Daoy (cell line): Measurements from ENCODE around the gene SSRP1. TPM values are rescaled to one million over a fixed set of nuclear protein-coding genes. Genes with fewer than 3 reads are reported as not detected.
"Not testable (repeated sequence)": the region's sequence is repeated elsewhere in the genome, so short reads cannot be mapped to it uniquely, and the experiment has no call there.

Source experiments
- DNase-seq: peaks from one replicate; pipeline ENCODE4 v3.0.0-alpha.2; 2015; ENCODE audit warnings: low read depth
- total RNA-seq: library from RNA; depleted of rRNA; stranded (reverse); fragments of >200 nt; shearing (Covaris generic); gene quantifications from 2 replicates; pipeline ENCODE4 v1.2.3, GENCODE V29; 2014

SSRP1 gene
- total RNA-seq, 1 experiment from 2014 or later, result 241 TPM

DNA sequence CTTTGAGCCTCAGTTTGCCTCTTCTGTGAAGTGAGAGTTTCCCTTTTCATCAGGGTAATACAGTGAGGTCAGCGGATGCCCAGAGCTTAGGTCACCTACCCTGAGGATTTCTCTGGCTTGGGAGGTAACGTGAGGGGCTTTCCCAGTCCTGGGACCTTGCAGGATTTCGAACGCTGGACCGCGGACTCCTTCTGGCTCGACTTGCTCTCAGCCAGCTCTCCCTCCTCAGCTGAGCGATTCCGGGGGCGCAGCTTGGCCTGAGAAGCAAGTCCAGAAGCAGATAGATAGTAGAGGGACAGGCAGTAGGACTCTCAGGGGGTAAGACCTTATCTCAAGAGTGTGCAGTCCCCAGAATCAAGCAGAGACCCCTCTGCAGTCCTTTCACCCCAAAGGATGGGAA is 34.9 kb downstream of the SSRP1 start:
- no peak for DNase-seq

DNA sequence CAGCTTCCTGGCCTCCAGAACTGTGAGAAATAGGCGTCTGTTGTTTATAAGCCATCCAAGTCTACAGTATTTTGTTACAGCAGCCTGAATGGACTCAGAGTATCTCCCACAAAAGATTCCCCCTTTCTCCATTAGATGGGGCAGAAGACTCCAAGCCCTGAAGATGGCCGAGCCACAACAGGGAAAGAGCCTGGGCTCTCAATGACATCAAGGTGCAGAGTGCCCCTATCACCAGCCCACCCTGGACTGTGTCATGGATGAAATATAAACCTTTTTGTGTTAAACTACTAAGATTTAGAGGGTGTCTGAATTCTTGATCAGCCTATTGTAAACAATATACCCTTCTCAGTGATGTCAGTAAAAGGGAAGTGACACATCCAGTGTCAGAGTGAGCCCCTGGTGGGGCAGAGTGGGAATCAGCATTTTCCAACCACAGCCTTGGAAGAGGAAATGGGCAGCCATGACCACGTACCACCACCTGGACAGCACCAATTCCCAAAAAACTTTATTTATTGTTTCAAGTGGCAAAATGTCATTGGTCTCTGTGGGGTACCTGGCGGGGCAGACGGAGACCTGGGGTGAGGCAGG is 36.4 kb downstream of the SSRP1 start:
- no peak for DNase-seq

GRCh38 chr11:57297221-57297620 is 38.5 kb downstream of the SSRP1 start:
- DNase-seq, result no peak

DNA sequence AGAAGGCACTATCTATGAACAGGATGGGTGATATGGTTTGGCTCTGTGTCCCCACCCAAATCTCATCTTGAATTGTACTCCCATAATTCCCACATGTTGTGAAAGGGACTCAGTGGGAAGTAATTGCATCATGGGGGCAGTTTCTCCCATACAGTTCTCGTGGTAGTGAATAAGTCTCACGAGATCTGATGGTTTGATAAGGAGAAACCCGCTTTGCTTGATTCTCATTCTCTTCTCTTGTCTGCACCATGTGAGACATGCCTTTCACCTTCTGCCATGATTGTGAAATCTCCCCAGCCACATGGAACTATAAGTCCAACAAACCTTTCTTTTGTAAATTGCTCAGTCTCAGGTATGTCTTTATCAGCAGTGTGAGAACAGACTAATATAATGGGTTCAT is 39.5 kb downstream of the SSRP1 start:
- not testable (repeated sequence) for DNase-seq

DNA sequence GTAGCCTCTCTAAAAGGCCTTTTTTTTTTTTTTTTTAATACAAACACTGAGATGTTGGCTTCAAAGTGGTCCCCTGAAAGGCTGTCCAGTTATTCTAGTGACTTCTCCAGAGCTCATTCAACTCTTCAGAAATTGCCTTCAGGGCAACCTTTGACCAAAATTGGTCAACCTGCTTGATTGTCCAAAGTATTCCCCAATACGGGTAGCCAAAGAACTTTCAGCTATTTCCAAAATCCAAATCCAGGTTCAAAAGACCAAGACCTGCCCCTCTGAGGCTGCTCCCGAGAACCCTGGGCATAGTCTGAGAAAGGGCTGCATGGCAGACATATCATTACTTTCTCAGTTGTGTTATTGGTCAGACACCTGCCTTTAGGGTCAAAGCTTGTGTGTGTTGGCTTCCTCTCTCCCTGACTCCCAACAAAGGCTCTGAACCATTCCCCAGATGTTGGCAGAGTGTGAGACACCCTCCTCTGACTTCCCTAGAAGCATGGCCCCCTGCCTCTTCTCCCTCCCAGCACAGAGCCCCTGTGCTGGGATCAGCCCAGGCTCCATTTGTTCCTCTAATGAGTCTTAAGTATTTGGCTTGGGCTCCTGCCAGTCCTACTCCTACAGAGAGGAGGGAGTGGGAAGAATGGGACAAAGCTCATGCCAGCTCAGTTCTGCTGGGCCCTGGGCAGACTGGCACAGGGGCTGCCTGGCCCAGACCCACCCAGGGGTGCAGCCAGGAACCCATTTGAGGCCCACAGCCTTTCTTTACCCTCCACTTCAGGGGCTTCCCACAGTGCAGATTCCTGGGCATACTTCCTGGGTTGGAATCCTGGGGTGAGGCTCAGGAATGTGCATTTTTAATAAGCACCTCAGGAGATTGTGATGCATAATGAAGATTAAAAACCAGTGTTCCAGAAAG is 41.2 kb downstream of the SSRP1 start:
- peak; percentile 87 for DNase-seq

- DNase-seq, result no peak
Observed at GRCh38 chr11:57290288-57290687, 45.4 kb downstream of the SSRP1 start.

- DNase-seq, result peak; percentile 81
Observed at GRCh38 chr11:57288771-57289579, 46.7 kb downstream of the SSRP1 start.

DNA sequence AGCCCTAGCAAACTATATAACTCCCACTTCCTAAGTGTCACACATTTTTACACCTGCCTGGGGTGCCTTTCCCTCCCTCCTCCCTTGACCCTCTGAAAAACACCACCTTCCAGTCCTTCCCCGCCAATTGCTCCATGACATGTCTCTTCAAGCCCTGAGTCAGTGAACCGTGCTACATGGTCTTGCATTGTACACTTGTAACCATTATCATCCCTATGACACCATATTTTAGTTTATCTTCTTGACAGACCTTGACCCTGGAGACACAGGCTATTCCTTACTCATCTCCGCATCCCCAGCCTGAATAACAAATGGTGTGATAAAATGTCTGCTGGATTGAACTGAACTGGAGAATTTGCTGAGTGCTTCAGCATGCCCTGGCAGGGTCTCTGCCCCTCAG is 47.8 kb downstream of the SSRP1 start:
- DNase-seq, result no peak

DNA sequence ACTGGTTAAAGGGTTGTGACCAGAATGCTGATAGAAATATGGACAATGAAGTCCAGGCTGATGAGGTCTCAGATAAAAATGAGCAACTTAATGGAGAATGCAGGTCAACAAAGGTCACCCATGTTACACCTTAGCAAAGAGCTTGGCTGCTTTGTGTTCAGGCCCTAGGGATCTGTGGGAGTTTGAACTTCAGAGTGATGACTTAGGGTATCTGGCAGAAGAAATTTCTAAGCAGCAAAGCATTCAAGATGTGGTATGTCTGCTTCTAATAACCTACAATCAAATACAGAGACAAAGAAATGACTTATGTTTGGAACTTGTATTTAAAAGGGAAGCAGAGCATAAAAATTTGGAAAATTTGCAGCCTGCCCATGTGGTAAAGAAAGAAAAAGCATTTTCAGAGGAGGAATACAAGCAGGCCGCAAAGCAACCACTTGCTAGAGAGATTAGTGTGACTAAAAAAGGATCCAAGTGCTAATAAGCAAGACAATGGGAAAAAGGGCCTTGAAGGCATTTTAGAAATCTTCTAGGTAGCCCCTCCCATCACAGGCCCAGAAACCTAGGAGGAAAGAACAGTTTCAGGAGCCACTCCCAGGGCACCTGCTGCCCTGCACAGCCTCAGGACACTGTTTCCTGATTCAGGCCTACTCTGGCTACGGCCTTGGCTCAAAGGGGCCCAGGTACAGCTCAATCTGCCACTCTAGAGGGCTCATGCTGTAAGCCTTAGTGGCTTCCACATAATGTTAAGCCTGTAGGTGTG is 52.3 kb downstream of the SSRP1 start:
- no peak for DNase-seq

GRCh38 chr11:57281546-57281945 is 54.1 kb downstream of the SSRP1 start:
- not testable (repeated sequence) for DNase-seq

DNA sequence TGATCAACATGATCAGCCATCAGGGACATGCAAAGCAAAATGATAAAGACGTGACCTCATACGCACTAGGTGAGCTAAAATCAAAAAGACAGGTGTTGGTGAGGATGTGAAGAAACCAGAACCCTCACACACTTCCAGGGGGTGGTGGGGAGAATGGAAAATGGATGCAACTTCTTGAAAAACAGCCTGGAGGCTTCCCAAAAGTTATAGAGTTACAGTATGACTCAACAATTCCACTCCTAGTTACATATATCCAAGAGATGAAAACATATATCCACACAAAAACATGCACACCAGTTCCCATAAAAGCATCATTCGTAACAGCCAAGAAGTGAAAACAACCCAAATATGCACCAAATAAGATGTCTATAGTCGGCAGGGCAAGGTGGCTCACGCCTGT is 56.6 kb downstream of the SSRP1 start:
- DNase-seq, result no peak

- no peak for DNase-seq
Observed at GRCh38 chr11:57278721-57279095, 57.0 kb downstream of the SSRP1 start.

- peak; percentile 73 for DNase-seq
Observed at GRCh38 chr11:57277845-57278720, 57.6 kb downstream of the SSRP1 start.

DNA sequence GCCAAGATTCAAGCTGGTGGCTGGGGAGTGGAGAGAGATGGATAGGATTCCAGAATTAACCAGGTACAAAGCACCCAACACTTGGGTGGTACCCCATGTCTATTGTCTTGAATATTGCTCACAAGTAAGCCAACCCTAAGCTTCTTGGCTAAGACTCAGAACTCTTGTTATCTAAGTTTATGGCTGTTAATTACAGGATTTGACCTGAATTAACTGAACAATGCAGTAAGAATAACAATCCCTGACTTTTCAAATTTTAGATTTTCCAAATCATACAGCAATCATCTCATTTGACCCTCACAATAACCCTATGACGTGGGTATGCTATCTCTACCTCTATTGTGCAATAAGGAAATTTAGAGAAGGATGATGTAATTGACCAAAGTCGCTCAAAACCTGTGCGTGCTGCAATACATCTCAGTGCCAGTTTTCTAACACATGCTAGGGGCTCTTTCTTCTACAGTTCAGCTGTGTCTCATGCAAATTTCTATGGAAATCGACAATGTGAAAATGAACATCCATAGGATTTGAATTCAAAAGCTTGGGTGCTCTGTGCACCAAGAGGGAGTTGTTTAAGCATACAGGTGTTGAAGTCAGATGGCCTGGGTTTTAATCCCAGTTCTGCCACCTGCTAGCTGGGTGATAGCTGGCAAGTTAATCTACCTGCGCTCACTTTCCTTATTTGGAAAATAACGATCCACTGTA is 58.6 kb downstream of the SSRP1 start:
- DNase-seq, result no peak

DNA sequence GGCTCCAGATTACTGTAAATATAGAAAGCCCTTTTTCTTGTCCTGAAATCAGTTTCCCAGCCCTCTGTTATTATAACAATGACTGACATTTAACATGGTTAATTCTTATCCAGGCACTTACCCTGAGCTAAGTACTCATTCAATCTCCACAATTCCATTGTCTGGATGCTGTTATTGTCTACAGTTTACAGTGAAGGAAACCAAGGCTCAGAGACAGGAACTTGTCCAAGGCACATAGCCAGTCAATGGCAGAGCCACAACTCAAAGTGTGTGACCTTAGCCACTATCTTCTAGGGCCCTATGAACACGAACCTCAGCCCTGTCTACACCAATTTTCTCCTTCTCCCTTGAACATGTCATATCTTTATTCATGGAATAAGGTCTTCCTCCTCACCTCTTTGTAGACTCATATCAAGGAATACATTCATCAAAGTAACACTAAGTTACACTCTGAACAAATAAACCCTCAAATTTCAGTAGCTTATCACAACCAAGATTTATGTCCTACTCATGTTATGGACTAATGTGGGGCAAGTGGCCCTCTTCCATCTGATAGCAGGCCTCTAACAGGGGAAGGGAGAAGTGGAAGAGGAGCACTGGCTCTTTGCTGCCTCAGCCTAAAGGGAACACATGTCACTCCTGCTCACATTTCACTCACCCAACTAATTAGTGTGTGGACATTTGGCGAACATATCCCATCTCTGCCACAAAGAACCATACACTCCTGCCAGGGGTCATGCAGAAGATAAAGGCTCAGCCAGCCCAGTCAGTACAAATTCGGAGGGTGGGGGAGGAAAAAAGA is 59.3 kb downstream of the SSRP1 start:
- DNase-seq, result no peak
